Measurements from ENCODE around the gene SPANXN3. TPM values are rescaled to one million over a fixed set of nuclear protein-coding genes. Genes with fewer than 3 reads are reported as not detected.

The SPANXN3 gene
- polyA plus RNA-seq, 2 of the 4 experiments (the other 2 are of a cell fraction) = not detected

GRCh38 chrX:143466130-143466529, 51.1 kb downstream of the SPANXN3 start:
- 0% methylated on average over 1 of the region's 1 CpG for WGBS (ENCODE audit: missing lambda C conversion rate)
- H3K4me2 ChIP-seq = no peak overlapping the region
- DNase-seq (ENCODE audit: low read depth in 1 of 2, low spot score in 1 of 2) (no peak), ATAC-seq (no peak), FAIRE-seq (no peak)
- H3K9me3 ChIP-seq = no peaks in the 10 kb centered on the region
- CTCF ChIA-PET = no interaction called here
- H3K4me3 ChIP-seq = no peak overlapping the region
- H3K27ac ChIP-seq = no peak overlapping the region
- TF ChIP-seq NPAS2 (CRISPR knock-in tag; IDR thresholded peaks at IDR 0.05; ENCODE audit: borderline replicate concordance) (no peak), MAFK (IDR thresholded peaks at IDR 0.05; ENCODE audit: partially characterized antibody) (peak; percentile 90)
- POLR2A ChIA-PET = no interaction called here
- no peaks in the 10 kb centered on the region for H3K4me1 ChIP-seq

- DNase-seq (ENCODE audit: low read depth in 1 of 2, low spot score in 1 of 2) = no peak
- Histone ChIP-seq H3K4me2 (no peak overlapping the region), H3K4me3 (no peak overlapping the region), H3K4me1 (no peaks in the 10 kb centered on the region), H3K27ac (no peak overlapping the region), H3K9me3 (no peaks in the 10 kb centered on the region)
- no peak for FAIRE-seq
- ATAC-seq = no peak
- POLR2A ChIA-PET = no interaction called here
- CTCF ChIA-PET = no interaction called here
- 14% methylated on average over 3 of the region's 10 CpGs for WGBS (ENCODE audit: missing lambda C conversion rate)
- TF ChIP-seq ZNF302 (CRISPR knock-in tag; IDR thresholded peaks at IDR 0.05) (no peak), ZC3H11A (IDR thresholded peaks at IDR 0.05) (no peak), CBX8 (IDR thresholded peaks at IDR 0.05) (no peak)
These were observed 54.6 kb downstream of the SPANXN3 start for GRCh38 chrX:143462696-143463095.

- H3K9me3 ChIP-seq = no peaks in the 10 kb centered on the region
- no peak for FAIRE-seq
- H3K4me2 ChIP-seq = no peak overlapping the region
- POLR2A ChIA-PET = no interaction called here
- ATAC-seq = no peak
- 5% methylated on average over 3 of the region's 3 CpGs for WGBS (ENCODE audit: missing lambda C conversion rate)
- H3K4me1 ChIP-seq = no peaks in the 10 kb centered on the region
- TF ChIP-seq HDAC2 (IDR thresholded peaks at IDR 0.05) (no peak), TFCP2L1 (CRISPR knock-in tag; IDR thresholded peaks at IDR 0.05) (no peak), CBX8 (IDR thresholded peaks at IDR 0.05) (no peak), HOXB5 (CRISPR knock-in tag; IDR thresholded peaks at IDR 0.05) (no peak)
- CTCF ChIA-PET = no interaction called here
- H3K4me3 ChIP-seq = no peak overlapping the region
- no peak for DNase-seq (ENCODE audit: low read depth in 1 of 2, low spot score in 1 of 2)
- no peak overlapping the region for H3K27ac ChIP-seq
These were observed 55.7 kb downstream of the SPANXN3 start for GRCh38 chrX:143461606-143462005.

Other genes with a start within 250 kb of the SPANXN3 start
- 0.03 TPM in 2 replicates for gene SLITRK4, start 118.6 kb upstream of the SPANXN3 start, polyA plus RNA-seq (2011; rRNA removed)
- not detected in 3 replicates for gene SLITRK4, start 118.6 kb upstream of the SPANXN3 start, polyA plus RNA-seq (2017; fragmentation: RNase III; extraction: RNeasy Plus Mini Kit Qiagen cat#74134 plus additional on column Dnase treatment)
- gene SPANXN2, start 203.3 kb upstream of the SPANXN3 start, polyA plus RNA-seq (2011; rRNA removed) = not detected in 2 replicates
- gene SPANXN2, start 203.3 kb upstream of the SPANXN3 start, polyA plus RNA-seq (2017; fragmentation: RNase III; extraction: RNeasy Plus Mini Kit Qiagen cat#74134 plus additional on column Dnase treatment) = not detected in 3 replicates

Measured in A549 (cell line).